Measurements from ENCODE around the gene XYLT1. TPM values are rescaled to one million over a fixed set of nuclear protein-coding genes. Genes with fewer than 3 reads are reported as not detected.

Gene XYLT1
- total RNA-seq, 1 experiment from 2014 or later = 14.5 TPM

DNA sequence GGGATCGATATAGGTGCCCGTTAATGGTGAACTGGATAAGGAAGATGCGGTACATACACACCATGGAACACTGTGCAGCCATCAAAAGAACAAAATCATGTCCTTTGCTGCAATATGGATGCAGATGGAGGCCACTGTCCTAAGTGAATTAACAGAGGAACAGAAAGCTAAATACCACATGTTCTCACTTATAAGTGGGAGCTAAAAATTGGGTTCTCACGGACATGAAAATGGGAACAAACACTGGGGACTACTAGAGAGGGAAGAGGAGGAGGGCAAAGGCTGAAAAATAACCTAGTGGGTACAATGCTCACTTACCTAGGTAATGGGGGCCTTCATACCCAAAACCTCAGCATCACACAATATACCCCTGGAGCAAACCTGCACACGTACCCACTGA, 302.6 kb downstream of the XYLT1 start:
- H3K18ac ChIP-seq (ENCODE audit: insufficient read length, low read depth, low read length) = no peak overlapping the region
- H3K56ac ChIP-seq (ENCODE audit: insufficient read length, low read depth, low read length) = no peak overlapping the region
- no peak overlapping the region for H2BK120ac ChIP-seq (ENCODE audit: low read depth, low read length, poor library complexity, severe bottlenecking)
- no peak overlapping the region for H4K5ac ChIP-seq (ENCODE audit: insufficient read length, low read depth, low read length)
- Mint-ChIP-seq H3K36me3 (ENCODE audit: insufficient read depth in 1 of 3, low read depth in 3 of 3) (no peaks in the 10 kb centered on the region; a peak in 1 of 7 replicates), H3K4me1 (no peaks in the 10 kb centered on the region; a peak in 1 of 4 replicates), H3K27me3 (ENCODE audit: low read depth) (no peaks in the 10 kb centered on the region), H3K27ac (no peak overlapping the region), H3K9me3 (no peaks in the 10 kb centered on the region), H3K4me3 (no peak overlapping the region)
- no peak overlapping the region for H4K91ac ChIP-seq (ENCODE audit: insufficient read length, low read depth, low read length)
- no peak overlapping the region for H3K4ac ChIP-seq (ENCODE audit: low read depth, low read length)
- H3K14ac ChIP-seq (ENCODE audit: insufficient read depth, low read length) = no peak overlapping the region
- H3K9me3 ChIP-seq (ENCODE audit: control insufficient read depth, low read depth, low read length) = no peaks in the 10 kb centered on the region
- no peak overlapping the region for H4K8ac ChIP-seq (replicated peaks; ENCODE audit: insufficient read length, low read depth, low read length)
- TF ChIP-seq, protein P1, sequence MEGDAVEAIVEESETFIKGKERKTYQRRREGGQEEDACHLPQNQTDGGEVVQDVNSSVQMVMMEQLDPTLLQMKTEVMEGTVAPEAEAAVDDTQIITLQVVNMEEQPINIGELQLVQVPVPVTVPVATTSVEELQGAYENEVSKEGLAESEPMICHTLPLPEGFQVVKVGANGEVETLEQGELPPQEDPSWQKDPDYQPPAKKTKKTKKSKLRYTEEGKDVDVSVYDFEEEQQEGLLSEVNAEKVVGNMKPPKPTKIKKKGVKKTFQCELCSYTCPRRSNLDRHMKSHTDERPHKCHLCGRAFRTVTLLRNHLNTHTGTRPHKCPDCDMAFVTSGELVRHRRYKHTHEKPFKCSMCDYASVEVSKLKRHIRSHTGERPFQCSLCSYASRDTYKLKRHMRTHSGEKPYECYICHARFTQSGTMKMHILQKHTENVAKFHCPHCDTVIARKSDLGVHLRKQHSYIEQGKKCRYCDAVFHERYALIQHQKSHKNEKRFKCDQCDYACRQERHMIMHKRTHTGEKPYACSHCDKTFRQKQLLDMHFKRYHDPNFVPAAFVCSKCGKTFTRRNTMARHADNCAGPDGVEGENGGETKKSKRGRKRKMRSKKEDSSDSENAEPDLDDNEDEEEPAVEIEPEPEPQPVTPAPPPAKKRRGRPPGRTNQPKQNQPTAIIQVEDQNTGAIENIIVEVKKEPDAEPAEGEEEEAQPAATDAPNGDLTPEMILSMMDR (conservative IDR thresholded peaks at IDR 0.05) = no peak
- H3K27ac ChIP-seq (ENCODE audit: insufficient read length, low read depth, low read length) = no peak overlapping the region
- no peak overlapping the region for H2AK5ac ChIP-seq (ENCODE audit: insufficient read length, low read length)
- no peak for DNase-seq
- no peak overlapping the region for H3K23ac ChIP-seq (ENCODE audit: insufficient read length, low read depth, low read length)
- no peaks in the 10 kb centered on the region for H3K79me1 ChIP-seq (ENCODE audit: insufficient read depth, low read depth, low read length, poor library complexity, severe bottlenecking)
- no peak overlapping the region for H2BK15ac ChIP-seq (ENCODE audit: low read depth, low read length)
- H3T11ph ChIP-seq (ENCODE audit: low read length) = no peak overlapping the region
- H2BK20ac ChIP-seq (ENCODE audit: low read depth, low read length, poor library complexity, severe bottlenecking) = no peak overlapping the region
- no CpG with 5 or more reads among the region's 5 CpGs for WGBS (ENCODE audit: extremely low coverage, insufficient read length, low lambda C conversion rate)
- no peaks in the 10 kb centered on the region for H3K79me2 ChIP-seq (ENCODE audit: insufficient read depth, low read length)
- no peaks in the 10 kb centered on the region for H3K23me2 ChIP-seq (ENCODE audit: insufficient read length, low read depth, low read length, poor library complexity, severe bottlenecking)
- H3K4me2 ChIP-seq (ENCODE audit: insufficient read depth, insufficient read length, low read length) = no peak overlapping the region
- H2BK5ac ChIP-seq (ENCODE audit: insufficient read length, low read length) = no peak overlapping the region
- no peaks in the 10 kb centered on the region for H4K20me1 ChIP-seq (ENCODE audit: control insufficient read depth, insufficient read depth, insufficient read length)
- H3K4me1 ChIP-seq (ENCODE audit: insufficient read depth, low read length) = no peaks in the 10 kb centered on the region
- H2BK12ac ChIP-seq (ENCODE audit: insufficient read length, low read depth, low read length) = no peak overlapping the region
- no peaks in the 10 kb centered on the region for H3K27me3 ChIP-seq (ENCODE audit: insufficient read depth, low read length)
- H2AFZ ChIP-seq (ENCODE audit: low read length) = no peak overlapping the region
- no peak overlapping the region for H3K9ac ChIP-seq (ENCODE audit: extremely low read depth, insufficient read length, low read length)

All from H9 (cell line).